Measurements from ENCODE around the gene RBM4B.
"Not testable (repeated sequence)": the region's sequence is repeated elsewhere in the genome, so short reads cannot be mapped to it uniquely, and the experiment has no call there.

DNA sequence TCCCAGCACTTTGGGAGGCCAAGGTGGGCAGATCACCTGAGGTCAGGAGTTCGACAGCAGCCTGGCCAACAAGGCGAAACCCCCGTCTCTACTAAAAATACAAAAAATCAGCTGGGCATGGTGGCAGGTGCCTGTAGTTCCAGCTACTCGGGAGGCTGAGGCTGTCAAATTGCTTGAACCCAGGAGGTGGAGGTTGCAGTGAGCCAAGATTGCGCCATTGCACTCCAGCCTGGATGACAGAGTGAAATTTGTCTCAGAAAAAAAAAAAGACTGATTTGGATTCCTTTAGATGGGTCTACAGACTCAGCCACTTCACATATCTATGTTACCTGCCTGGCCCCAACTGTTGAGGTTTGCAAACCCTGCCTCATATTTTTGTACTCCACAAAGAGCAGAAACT, 46.5 kb upstream of the RBM4B start:
- TF ChIP-seq, protein P1, sequence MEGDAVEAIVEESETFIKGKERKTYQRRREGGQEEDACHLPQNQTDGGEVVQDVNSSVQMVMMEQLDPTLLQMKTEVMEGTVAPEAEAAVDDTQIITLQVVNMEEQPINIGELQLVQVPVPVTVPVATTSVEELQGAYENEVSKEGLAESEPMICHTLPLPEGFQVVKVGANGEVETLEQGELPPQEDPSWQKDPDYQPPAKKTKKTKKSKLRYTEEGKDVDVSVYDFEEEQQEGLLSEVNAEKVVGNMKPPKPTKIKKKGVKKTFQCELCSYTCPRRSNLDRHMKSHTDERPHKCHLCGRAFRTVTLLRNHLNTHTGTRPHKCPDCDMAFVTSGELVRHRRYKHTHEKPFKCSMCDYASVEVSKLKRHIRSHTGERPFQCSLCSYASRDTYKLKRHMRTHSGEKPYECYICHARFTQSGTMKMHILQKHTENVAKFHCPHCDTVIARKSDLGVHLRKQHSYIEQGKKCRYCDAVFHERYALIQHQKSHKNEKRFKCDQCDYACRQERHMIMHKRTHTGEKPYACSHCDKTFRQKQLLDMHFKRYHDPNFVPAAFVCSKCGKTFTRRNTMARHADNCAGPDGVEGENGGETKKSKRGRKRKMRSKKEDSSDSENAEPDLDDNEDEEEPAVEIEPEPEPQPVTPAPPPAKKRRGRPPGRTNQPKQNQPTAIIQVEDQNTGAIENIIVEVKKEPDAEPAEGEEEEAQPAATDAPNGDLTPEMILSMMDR (IDR thresholded peaks at IDR 0.05; ENCODE audit: insufficient read depth, low read depth, low read length): not testable (repeated sequence)
- not testable (repeated sequence) for TF ChIP-seq EZH2 (IDR thresholded peaks at IDR 0.05; ENCODE audit: insufficient read depth, low read length)

Data from astrocyte (in vitro differentiated cells and primary cell).